Activated T-cell treated with anti-CD3 and anti-CD28 coated beads for 24 hours (primary cell): ENCODE measurements around the gene WDR1.

Source experiments
- DNase-seq: peaks from one replicate; pipeline ENCODE4 v3.0.0-alpha.2; 2020; ENCODE audit warnings: low read depth

Gene WDR1

DNA sequence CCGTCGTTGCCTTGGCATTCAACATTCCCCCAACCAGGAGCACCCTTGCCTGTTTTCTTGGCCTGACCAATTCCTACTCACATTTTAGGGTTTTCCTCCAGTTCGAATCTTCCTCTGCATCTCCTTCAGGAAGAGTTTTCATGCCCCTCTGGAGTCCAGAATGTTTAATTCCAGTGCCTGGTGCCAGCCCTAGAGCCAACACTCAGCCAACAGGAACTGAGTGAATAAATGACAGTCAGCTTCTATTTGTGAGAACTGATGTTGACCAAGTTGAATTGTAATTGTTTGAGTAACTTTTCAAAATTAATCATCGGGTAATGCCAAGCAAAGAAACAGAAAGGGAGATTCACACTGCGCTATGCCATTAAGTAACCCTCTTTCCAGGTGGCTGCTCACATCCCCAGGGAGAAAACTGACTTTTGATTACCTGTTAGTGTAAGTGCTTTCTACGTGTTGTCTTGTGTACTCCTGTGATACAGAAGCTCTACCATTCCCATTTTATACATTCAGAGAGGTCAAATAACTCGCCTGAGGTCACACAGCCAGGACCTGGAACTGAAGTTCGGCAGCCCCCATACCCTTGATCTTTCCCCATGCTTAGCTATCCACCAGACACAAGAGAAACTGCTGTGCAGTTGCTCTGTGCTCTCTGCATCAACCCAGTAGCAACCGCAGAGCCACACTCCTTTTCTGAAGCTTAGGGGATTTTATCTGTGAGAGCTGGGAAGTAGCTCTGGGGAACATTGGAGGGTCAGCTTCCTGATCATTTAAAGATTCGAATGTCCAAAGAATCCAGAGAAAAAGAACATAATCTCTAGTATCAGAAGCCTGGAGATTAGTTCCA, 76.3 kb downstream of the WDR1 start:
- no peak for DNase-seq

GRCh38 chr4:10036807-10037342, 79.7 kb downstream of the WDR1 start:
- no peak for DNase-seq

DNA sequence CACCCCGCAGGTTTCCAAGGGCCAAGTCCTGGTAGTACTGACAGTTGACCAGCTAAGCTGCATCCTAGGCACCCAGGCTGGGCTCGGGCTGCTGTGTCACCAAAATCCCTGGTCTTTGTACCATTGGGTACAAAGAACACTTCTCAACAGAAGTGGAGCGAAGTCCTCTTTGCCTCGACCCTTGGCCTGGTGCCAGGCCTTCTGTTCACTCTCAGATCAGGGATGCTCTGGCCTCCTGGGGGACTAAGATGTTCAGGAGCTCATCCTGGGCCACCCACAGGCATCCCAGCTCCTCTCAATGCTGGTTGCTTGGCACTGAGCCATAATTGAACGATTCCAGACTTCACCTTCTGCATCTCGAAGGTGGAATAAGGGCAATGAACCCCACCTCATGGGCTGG, 81.5 kb downstream of the WDR1 start:
- DNase-seq: no peak

DNA sequence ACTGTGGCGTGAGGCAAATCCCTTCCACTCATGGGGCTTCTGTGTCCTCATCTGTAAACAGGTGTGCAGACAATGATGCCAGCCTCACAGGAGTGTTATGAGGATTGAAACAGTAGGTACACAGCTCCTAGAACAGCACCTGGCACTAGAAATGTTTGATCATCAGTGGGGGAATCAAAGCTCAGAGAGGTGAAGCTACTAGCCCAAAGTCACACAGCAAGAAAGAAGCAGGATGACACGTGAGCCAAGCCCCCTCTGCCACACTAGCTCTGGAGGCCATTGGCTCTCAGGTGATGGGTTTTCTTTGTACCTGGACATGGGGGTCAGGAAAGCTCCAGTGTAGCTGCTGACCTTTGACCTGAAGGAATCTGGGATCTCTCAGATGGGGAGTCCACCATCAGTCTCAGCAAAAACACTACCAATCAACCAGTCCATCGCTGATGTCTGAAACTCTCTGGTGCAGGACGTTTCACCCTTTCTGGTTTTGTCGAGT, 81.9 kb downstream of the WDR1 start:
- no peak for DNase-seq

GRCh38 chr4:10034136-10034535, 82.5 kb downstream of the WDR1 start:
- no peak for DNase-seq

DNA sequence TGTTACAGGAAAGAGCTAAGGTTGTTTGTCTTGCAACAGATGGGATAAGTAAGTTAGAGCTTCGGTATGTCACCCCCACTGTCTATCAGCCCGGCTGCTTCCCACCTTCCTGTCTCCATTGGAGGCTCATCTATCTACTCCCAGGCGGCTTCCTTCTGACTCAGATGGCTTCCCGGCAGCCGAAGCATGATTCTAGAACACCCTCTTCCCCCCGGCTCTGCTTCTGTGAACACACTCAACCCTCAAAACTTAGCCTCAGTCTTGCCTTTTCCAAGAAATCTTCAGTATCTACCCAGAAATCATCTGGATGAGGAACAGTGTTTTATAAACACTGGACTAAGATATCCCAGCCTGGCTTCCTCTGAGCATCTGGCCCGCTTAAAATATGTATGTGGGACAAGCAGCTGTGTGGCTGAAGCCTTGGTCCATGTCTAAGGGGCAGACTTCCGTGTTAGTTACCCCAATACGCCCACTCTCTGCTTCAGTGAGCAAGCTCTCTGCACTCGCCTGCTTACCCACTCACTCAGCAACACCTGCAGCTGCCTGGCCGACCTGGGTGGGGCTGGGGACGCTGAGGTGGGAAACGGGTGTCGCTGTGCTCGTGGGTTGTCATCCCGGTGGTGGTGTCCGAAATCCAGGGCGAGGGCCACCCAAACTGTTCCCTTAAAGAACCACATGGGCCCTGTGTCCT, 83.3 kb downstream of the WDR1 start:
- DNase-seq: no peak

DNA sequence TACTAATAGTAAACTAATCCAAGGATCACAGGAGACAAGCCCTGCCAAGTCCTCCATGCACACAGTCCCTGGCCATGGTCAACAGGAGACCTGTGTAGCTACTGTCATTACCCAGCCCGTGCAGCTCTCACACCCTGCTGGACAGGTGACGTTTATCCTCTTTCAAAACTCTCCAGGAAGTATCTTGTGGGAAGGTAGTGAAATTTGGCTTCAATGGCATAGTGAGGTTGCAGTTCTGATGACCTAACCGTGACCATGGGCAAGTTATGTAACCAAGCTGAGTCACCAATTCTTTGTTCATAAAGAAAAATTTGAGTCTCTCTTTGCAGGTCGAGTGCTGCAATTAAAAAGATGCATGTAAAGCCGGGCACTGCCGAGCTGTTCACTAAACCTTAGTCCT, 84.0 kb downstream of the WDR1 start:
- no peak for DNase-seq

GRCh38 chr4:10031668-10032590, 84.7 kb downstream of the WDR1 start:
- DNase-seq: no peak

- DNase-seq: no peak
Observed at GRCh38 chr4:10030972-10031667, 85.5 kb downstream of the WDR1 start.

- no peak for DNase-seq
Observed at GRCh38 chr4:10029403-10029802, 87.2 kb downstream of the WDR1 start.

DNA sequence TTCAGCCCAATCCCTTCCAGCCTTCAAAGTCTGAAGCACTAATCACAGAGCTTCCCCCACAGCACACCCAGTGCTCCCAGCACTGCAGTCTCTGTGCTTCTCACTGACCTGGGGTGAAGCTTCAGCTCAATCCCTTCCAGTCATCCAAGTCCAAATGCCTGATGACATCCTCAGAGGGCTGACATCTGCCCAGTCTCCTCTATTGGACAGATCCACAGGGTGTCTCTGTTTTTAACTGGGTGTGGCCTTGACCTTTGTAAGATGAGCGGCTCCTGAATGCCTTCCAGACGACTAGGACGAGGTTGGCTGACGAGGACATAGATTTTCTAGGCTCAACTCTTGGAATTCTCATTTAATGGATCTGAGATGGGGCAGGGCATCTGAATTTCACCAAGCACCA, 87.7 kb downstream of the WDR1 start:
- no peak for DNase-seq

GRCh38 chr4:10026485-10026884, 90.1 kb downstream of the WDR1 start:
- DNase-seq: no peak

DNA sequence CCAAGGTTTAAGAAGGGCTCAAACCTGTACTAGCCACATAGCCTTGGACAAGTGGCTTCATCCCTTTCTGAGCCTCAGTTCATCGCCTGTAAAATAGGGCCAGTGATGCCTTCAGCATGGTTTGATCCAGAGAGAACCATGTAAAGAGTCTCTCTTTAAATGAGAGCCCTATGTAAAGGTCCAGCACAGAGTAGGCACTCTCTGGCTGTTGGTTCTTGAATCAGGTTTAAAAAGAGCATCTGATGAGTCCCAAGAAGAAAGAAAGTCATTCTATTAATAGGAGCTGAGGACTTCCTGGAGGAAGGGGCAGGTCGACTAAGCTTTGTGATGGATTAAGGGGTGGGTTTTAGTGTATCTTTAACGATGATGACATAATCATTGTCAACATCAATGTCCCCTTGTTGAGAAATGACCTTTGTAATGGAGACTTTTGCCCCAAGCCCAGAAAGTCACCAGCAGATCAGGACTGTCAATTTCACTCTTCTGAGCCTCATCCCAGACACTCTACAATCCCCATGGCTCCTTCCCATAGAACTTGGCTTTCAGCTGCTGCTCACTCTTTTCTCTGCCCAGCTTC, 91.3 kb downstream of the WDR1 start:
- DNase-seq: no peak
